Keratinocyte (primary cell): Measurements from ENCODE around the gene CDH22.

ENCODE experiments used
- CTCF ChIP-seq, 3 experiments: IDR thresholded peaks in 1 of 3; conservative IDR thresholded peaks in 1 of 3; optimal IDR thresholded peaks in 1 of 3; 2 replicates in 2 of 3; 3 replicates in 1 of 3; pipeline versions ENCODE3 to v1.5.1; 2011; ENCODE audit warnings: low read length in 3 of 3, mild to moderate bottlenecking in 3 of 3, moderate library complexity in 2 of 3, control low read depth in 1 of 3, inconsistent platforms in 1 of 3; ENCODE audit not compliant: insufficient read depth in 2 of 3; ENCODE audit errors: extremely low read depth in 1 of 3
- EZH2 ChIP-seq: IDR thresholded peaks from one replicate; pipeline ENCODE4 v1.6.1; 2012; ENCODE audit warnings: inconsistent platforms, mild to moderate bottlenecking, low read length, moderate library complexity

- no peak for TF ChIP-seq CTCF (optimal IDR thresholded peaks at IDR 0.05 in 1 of 3, IDR thresholded peaks at IDR 0.05 in 1 of 3, conservative IDR thresholded peaks at IDR 0.05 in 1 of 3; ENCODE audit: extremely low read depth in 1 of 3, insufficient read depth in 2 of 3, low read length in 3 of 3)
- TF ChIP-seq EZH2: no peak
Observed at GRCh38 chr20:46203510-46203837, 104.8 kb downstream of the CDH22 start.
